Dendritic cell treated with granulocyte-macrophage colony-stimulating factor and Interleukin-4, amounts not matched to agents 40 ng/mL and 50 ng/mL, for 4 days (primary cell): ENCODE data around the gene FPR1.
"Not testable (repeated sequence)": the region's sequence is repeated elsewhere in the genome, so short reads cannot be mapped to it uniquely, and the experiment has no call there.

Experiments used
- H3K27ac Mint-ChIP-seq: one replicate; pipeline ENCODE4 v1.8.0; 2022; ENCODE audit warnings: mild to moderate bottlenecking, mixed read lengths
- H3K27me3 Mint-ChIP-seq: one replicate; pipeline ENCODE4 v1.8.0; 2022; ENCODE audit warnings: mild to moderate bottlenecking, mixed read lengths
- H3K36me3 Mint-ChIP-seq: one replicate; pipeline ENCODE4 v1.8.0; 2022; ENCODE audit warnings: low read depth, mixed read lengths
- H3K4me1 Mint-ChIP-seq: one replicate; pipeline ENCODE4 v1.8.0; 2022; ENCODE audit warnings: low read depth, mixed read lengths
- H3K4me3 Mint-ChIP-seq: one replicate; pipeline ENCODE4 v1.8.0; 2022; ENCODE audit warnings: mild to moderate bottlenecking, moderate library complexity, mixed read lengths
- H3K9me3 Mint-ChIP-seq: one replicate; pipeline ENCODE4 v1.8.0; 2022; ENCODE audit warnings: mixed read lengths
- intact Hi-C: fragments of 100-400 bp; cut with micrococcal nuclease; formaldehyde crosslinking; loops from one replicate; pipeline ENCODE4 v1.15.0; 2022

FPR1 gene

GRCh38 chr19:51738523-51738922, 13.2 kb downstream of the FPR1 start:
- intact Hi-C loops, result loop anchor here (5.0 kb wide), 1 partner anchor 34 kb away; no protein-coding TSS in a partner anchor
- H3K9me3 Mint-ChIP-seq, H3K36me3 Mint-ChIP-seq, H3K4me3 Mint-ChIP-seq, H3K27ac Mint-ChIP-seq: not testable (repeated sequence)
- H3K4me1 Mint-ChIP-seq, result peaks cover 55% of the 10 kb centered on the region
- peaks cover 34% of the 10 kb centered on the region for H3K27me3 Mint-ChIP-seq

DNA sequence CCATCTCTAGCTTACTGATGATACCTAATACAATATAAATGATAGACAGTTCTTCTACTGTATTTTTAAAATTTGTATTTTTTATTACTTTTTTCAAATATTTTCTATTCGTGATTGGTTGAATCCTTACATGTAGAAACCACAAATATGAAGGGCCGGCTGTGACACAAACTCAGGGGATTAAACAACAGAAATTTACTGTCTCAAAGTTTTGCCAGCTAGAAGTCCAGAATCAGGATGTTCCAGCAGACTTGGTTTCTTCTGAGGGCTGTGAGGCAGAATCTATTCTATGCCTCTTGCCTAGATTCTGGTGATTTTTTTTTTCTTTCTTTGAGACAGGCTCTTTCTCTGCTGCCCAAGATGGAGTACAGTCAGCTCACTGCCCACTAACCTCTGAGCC, 13.8 kb downstream of the FPR1 start:
- Mint-ChIP-seq H3K27ac (no peak overlapping the region), H3K36me3 (no peaks in the 10 kb centered on the region), H3K4me1 (peaks cover 49% of the 10 kb centered on the region), H3K9me3 (no peaks in the 10 kb centered on the region), H3K27me3 (peaks cover 40% of the 10 kb centered on the region), H3K4me3 (no peak overlapping the region)
- intact Hi-C loops, result loop anchor here (5.0 kb wide), 1 partner anchor 34 kb away; no protein-coding TSS in a partner anchor

DNA sequence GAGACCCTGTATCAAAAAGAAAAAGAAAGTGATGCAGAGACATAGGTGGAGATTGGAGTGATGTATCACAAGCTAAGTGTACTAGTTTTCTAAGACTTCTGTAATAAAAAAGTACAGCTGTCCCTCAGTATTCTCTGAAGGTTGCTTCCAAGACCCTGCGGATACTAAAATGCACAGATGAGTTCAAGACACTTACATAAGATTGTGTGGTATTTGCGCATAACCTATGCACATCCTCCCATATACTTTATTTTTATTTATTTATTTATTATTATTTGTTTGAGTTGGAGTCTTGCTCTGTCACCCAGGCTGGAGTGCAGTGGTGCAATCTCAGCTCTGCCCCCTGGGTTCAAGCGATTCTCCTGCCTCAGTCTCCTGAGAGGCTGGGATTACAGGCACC, 14.3 kb downstream of the FPR1 start:
- Mint-ChIP-seq H3K36me3 (no peaks in the 10 kb centered on the region), H3K4me1 (peaks cover 44% of the 10 kb centered on the region), H3K27me3 (peaks cover 42% of the 10 kb centered on the region), H3K9me3 (no peaks in the 10 kb centered on the region), H3K27ac (no peak overlapping the region), H3K4me3 (no peak overlapping the region)
- intact Hi-C loops, result loop anchor here (5.0 kb wide), 1 partner anchor 35 kb away; no protein-coding TSS in a partner anchor

GRCh38 chr19:51735759-51736449, 15.8 kb downstream of the FPR1 start:
- H3K27me3 Mint-ChIP-seq, result peaks cover 52% of the 10 kb centered on the region
- no peaks in the 10 kb centered on the region for H3K36me3 Mint-ChIP-seq
- no peak overlapping the region for H3K4me3 Mint-ChIP-seq
- H3K27ac Mint-ChIP-seq, result no peak overlapping the region
- H3K9me3 Mint-ChIP-seq, result peaks cover 5% of the 10 kb centered on the region
- H3K4me1 Mint-ChIP-seq, result peaks cover 37% of the 10 kb centered on the region
- intact Hi-C loops, result loop anchor here (5.0 kb wide), 1 partner anchor 36 kb away; no protein-coding TSS in a partner anchor

DNA sequence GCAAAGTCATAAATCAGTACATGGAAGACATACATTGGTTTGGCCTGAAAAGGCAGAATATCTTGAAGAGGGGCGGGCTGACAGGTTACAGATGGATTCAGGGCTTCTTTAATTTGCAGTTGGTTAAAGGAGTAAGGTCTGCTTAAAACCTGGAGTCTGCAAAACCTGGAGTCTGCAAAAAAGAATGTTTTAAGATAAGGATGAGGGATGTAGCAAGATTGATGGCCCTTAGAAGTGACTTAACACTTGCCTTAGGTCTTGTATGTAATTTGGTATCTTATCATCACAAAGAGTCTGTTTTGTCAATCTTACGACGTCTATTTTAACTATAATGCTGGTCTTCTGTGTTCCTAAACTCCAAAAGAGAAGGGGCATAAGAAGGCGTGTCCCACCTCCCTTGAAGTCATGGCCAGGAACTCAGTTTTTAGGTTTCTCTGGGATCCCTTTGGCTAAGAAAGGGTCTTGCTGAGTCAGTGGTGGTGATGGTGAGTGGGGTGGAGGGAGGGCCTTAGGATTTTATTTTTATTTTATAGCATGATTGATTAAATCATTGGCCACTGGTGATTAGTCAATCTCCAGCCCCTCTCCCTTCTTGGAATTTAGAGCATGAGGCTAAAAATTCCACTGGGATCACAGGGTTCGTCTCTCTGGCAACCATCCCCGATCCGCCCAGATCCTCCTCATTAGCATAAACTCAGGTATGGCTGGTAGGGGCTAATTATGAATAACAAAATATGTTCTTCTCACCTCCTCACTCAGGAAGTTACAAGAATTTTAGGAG, 17.7 kb downstream of the FPR1 start:
- Mint-ChIP-seq H3K4me1 (peaks cover 22% of the 10 kb centered on the region), H3K36me3 (no peaks in the 10 kb centered on the region), H3K9me3 (peaks cover 13% of the 10 kb centered on the region), H3K4me3 (no peak overlapping the region), H3K27me3 (peaks cover 62% of the 10 kb centered on the region), H3K27ac (no peak overlapping the region)
- intact Hi-C loops, result no loop called here

- H3K27me3 Mint-ChIP-seq, result peaks cover 79% of the 10 kb centered on the region
- no peak overlapping the region for H3K4me3 Mint-ChIP-seq
- no peaks in the 10 kb centered on the region for H3K36me3 Mint-ChIP-seq
- H3K9me3 Mint-ChIP-seq, result peaks cover 13% of the 10 kb centered on the region
- H3K27ac Mint-ChIP-seq, result no peak overlapping the region
- intact Hi-C loops, result no loop called here
- peaks cover 15% of the 10 kb centered on the region for H3K4me1 Mint-ChIP-seq
Observed at GRCh38 chr19:51729781-51730180, 21.9 kb downstream of the FPR1 start.

DNA sequence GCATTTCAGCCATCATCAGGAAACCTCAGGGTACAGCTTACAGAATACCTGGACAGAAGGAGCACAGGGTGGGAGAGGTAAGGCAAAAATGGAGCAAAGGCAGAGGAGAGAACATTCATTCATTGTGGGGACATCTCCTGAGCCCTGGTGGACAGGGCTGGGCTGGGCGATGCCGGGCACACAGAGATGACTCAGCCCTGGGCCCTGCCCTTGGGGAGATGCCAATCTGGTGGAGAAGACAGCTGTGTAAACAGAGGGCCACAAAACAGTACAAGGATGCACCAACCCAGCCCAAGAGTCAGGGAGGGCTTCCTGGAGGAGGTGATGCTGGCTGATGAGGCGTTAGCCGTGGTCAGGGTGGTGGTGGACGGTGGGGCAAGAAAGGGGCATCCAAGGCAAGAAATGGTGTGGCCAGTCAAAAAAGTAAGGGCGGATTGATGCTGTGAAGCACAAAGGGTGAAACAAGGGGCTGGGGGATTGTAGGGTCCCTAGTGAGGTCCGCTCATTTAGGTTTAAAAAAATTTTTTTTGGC, 24.3 kb downstream of the FPR1 start:
- Mint-ChIP-seq H3K27me3 (peaks cover 84% of the 10 kb centered on the region), H3K27ac (no peak overlapping the region), H3K36me3 (no peaks in the 10 kb centered on the region), H3K4me3 (no peak overlapping the region), H3K9me3 (peaks cover 13% of the 10 kb centered on the region), H3K4me1 (peaks cover 26% of the 10 kb centered on the region)
- intact Hi-C loops, result no loop called here

- Mint-ChIP-seq H3K4me3 (no peak overlapping the region), H3K27ac (no peak overlapping the region), H3K9me3 (peaks cover 9% of the 10 kb centered on the region), H3K27me3 (peaks cover 81% of the 10 kb centered on the region), H3K4me1 (peaks cover 26% of the 10 kb centered on the region), H3K36me3 (no peaks in the 10 kb centered on the region)
- intact Hi-C loops, result no loop called here
Observed at GRCh38 chr19:51726049-51726448, 25.6 kb downstream of the FPR1 start.

DNA sequence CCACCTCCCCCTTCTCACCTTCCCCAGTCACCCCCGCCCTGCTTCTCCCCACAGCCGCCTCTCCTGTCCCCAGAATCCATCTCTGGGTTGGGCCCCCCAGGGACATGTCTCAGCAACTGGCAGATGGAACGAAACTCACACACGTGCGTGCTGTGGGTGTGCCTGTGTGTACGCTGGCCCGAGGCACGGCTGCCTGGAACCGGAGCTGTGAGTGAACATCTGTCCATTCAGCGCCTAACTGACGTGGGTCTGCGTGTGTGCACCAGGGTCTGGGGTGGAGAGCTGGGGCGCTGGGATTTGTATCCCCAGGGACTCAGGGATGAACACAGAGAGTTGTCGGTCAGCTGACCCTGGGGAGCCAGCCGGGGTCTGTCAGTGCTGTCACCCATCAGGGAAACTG, 27.1 kb downstream of the FPR1 start:
- H3K27ac Mint-ChIP-seq, result no peak overlapping the region
- H3K4me3 Mint-ChIP-seq, result no peak overlapping the region
- H3K9me3 Mint-ChIP-seq, result no peaks in the 10 kb centered on the region
- H3K36me3 Mint-ChIP-seq, result no peaks in the 10 kb centered on the region
- peaks cover 78% of the 10 kb centered on the region for H3K27me3 Mint-ChIP-seq
- intact Hi-C loops, result no loop called here
- peaks cover 31% of the 10 kb centered on the region for H3K4me1 Mint-ChIP-seq

DNA sequence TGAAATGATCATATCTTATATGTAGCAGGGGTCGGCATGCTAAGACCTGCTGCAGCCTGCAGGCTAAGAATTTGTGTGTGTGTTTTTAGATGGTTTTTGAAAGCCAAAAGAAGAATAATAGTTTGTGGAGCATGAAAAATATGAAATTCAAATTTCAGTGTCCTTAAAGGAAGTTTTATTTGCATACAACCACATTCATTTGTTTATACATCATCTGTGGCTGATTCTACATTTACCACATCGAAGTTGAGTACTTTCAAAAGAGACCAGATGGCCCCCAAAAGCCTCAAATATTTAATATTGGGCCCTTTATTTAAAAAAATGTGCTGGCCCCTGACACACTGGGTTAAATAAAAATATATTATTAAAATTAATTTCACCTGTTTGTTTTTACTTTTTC, 29.2 kb downstream of the FPR1 start:
- Mint-ChIP-seq H3K4me1 (peaks cover 31% of the 10 kb centered on the region), H3K27me3 (peaks cover 78% of the 10 kb centered on the region), H3K4me3 (no peak overlapping the region), H3K27ac (no peak overlapping the region), H3K36me3 (no peaks in the 10 kb centered on the region), H3K9me3 (no peaks in the 10 kb centered on the region)
- intact Hi-C loops, result no loop called here

- no peaks in the 10 kb centered on the region for H3K36me3 Mint-ChIP-seq
Observed at GRCh38 chr19:51721905-51722304, 29.8 kb downstream of the FPR1 start.

DNA sequence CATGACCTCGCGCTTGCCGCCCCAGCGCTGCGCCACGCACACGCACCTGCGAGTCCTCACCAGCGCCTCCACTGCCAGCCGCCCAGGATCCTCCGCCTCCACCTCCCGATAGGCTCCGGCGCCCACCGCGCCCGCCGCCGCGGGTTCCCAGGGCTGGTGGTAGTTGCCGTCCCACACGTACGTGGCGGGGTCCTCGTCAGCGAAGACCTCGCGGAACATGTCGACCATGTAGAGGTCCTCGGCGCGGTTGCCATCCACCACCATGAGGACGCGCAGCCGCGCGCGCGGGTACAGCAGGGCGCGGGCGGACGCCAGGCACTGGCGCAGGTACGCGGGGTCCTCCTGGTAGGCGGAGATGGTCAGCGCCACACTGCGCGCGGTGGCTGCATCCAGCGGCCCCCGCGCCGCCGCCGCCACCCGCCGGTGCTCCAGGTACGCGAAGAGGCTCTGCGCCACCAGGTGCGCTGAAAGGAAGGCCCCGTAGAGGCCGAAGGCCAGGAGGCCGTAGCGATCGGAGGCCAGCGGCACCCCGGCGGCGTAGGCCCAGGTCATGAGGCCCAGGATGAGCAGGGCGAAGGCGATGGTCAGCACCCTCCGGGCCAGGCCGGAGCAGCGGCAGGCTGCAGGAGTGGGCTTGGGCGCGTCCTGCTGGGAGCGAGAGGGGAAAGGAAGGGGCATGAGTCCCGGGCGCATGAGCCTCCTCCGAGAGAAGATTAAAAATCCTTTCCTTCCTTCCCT, 32.3 kb downstream of the FPR1 start:
- Mint-ChIP-seq H3K27me3 (peaks cover 70% of the 10 kb centered on the region), H3K27ac (no peak overlapping the region), H3K9me3 (peaks cover 14% of the 10 kb centered on the region), H3K4me3 (peak overlapping the region; percentile 47), H3K36me3 (no peaks in the 10 kb centered on the region), H3K4me1 (peaks cover 29% of the 10 kb centered on the region)
- intact Hi-C loops, result no loop called here

More at GRCh38 chr19:51721905-51722304, 29.8 kb downstream of the FPR1 start:
- Mint-ChIP-seq H3K27me3 (peaks cover 75% of the 10 kb centered on the region), H3K4me3 (no peak overlapping the region), H3K27ac (no peak overlapping the region), H3K4me1 (peaks cover 25% of the 10 kb centered on the region), H3K9me3 (no peaks in the 10 kb centered on the region)
- intact Hi-C loops, result no loop called here

- H3K36me3 Mint-ChIP-seq, result no peaks in the 10 kb centered on the region
- H3K4me3 Mint-ChIP-seq, result no peak overlapping the region
- intact Hi-C loops, result no loop called here
- H3K27me3 Mint-ChIP-seq, result peaks cover 64% of the 10 kb centered on the region
- H3K27ac Mint-ChIP-seq, result no peak overlapping the region
- H3K9me3 Mint-ChIP-seq, result peaks cover 14% of the 10 kb centered on the region
- peaks cover 26% of the 10 kb centered on the region for H3K4me1 Mint-ChIP-seq
Observed at GRCh38 chr19:51716925-51717324, 34.8 kb downstream of the FPR1 start.

- Mint-ChIP-seq H3K9me3 (peaks cover 14% of the 10 kb centered on the region), H3K27ac (no peak overlapping the region), H3K27me3 (peaks cover 66% of the 10 kb centered on the region), H3K36me3 (no peaks in the 10 kb centered on the region), H3K4me3 (no peak overlapping the region), H3K4me1 (peaks cover 30% of the 10 kb centered on the region)
- intact Hi-C loops, result no loop called here
Observed at GRCh38 chr19:51715850-51716249, 35.8 kb downstream of the FPR1 start.
